ENCODE measurements around the gene AURKA.

DNA sequence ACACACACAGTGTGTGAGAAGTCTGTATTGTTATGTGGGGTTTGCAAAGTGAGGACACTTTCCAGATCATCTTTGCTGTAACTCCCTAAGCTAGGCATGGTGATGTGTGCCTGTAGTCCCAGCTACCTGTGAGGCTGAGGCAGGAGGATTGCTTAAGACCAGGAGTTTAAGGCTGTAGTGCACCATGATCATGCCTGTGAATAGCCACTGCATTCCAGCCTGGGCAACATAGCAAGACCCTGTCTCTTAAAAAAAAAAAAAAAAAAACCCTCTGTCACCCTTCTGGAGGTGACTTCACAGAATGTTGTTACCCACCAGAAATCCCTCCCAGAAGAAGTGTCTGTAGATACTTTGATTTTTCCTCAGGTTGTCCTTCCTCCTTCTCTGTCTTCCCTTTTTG, 34.9 kb upstream of the AURKA start:
- no peak for TF ChIP-seq CTCF (conservative IDR thresholded peaks at IDR 0.05 in 1 of 2, IDR thresholded peaks at IDR 0.05 in 1 of 2; ENCODE audit: low read depth in 1 of 2, low read length in 2 of 2)
- TF ChIP-seq EZH2 (IDR thresholded peaks at IDR 0.05; ENCODE audit: low read length, missing control alignments): no peak

Measured in fibroblast of lung (primary cell).